Keratinocyte (primary cell): Measurements from ENCODE around the gene TAF1A. TPM values are rescaled to one million over a fixed set of nuclear protein-coding genes. Genes with fewer than 3 reads are reported as not detected.
A peak's percentile ranks its signal among the peaks of the same experiment; 100 is the strongest.

ENCODE experiments used
- DNase-seq: peaks from one replicate; pipeline ENCODE4 v3.0.0-alpha.2; 2011; ENCODE audit warnings: low read depth, missing footprints, low spot score
- FAIRE-seq: peaks from 2 replicates; lab custom pipeline; 2011; peaks lifted over from hg19 to GRCh38; lab: Jason Lieb, UNC
- H2AFZ ChIP-seq: 2 replicates; pipeline ENCODE4 v1.6.0; 2012; ENCODE audit warnings: low read length, control low read depth, inconsistent platforms; ENCODE audit not compliant: control insufficient read depth
- H3K27ac ChIP-seq: 2 replicates; pipeline ENCODE4 v1.5.1; 2011; ENCODE audit warnings: low read length; ENCODE audit not compliant: control insufficient read depth, insufficient read depth
- H3K27me3 ChIP-seq: 3 replicates; pipeline ENCODE4 v1.6.0; 2011; ENCODE audit warnings: low read length; ENCODE audit not compliant: control insufficient read depth, insufficient read depth; ENCODE audit errors: extremely low read depth
- H3K36me3 ChIP-seq, 2 experiments: 2 replicates in 1 of 2; 3 replicates in 1 of 2; pipeline ENCODE4 v1.5.1; 2011; ENCODE audit warnings: low read length in 2 of 2, mild to moderate bottlenecking in 1 of 2; ENCODE audit not compliant: control insufficient read depth in 2 of 2, insufficient read depth in 2 of 2; ENCODE audit errors: extremely low read depth in 1 of 2
- H3K4me1 ChIP-seq: 3 replicates; pipeline ENCODE4 v1.5.1; 2011; ENCODE audit warnings: low read length; ENCODE audit not compliant: control insufficient read depth, insufficient read depth; ENCODE audit errors: extremely low read depth
- H3K4me2 ChIP-seq: 3 replicates; pipeline ENCODE4 v1.6.0; 2011; ENCODE audit warnings: low read depth, low read length; ENCODE audit not compliant: control insufficient read depth, insufficient read depth; ENCODE audit errors: extremely low read depth
- H3K4me3 ChIP-seq, 3 experiments: fragments of 200-600 bp in 1 of 3; sonication (generic) in 1 of 3; 2 replicates in 2 of 3; 3 replicates in 1 of 3; pipeline ENCODE4 v1.5.1; 2011 to 2016; ENCODE audit warnings: low read length in 3 of 3, mild to moderate bottlenecking in 3 of 3, control low read depth in 2 of 3, inconsistent platforms in 1 of 3, low read depth in 1 of 3, mixed read lengths in 1 of 3, mixed run types in 1 of 3, moderate library complexity in 1 of 3; ENCODE audit not compliant: control insufficient read depth in 2 of 3, insufficient read depth in 2 of 3; ENCODE audit errors: extremely low read depth in 1 of 3
- H3K79me2 ChIP-seq: 2 replicates; pipeline ENCODE4 v1.6.0; 2012; ENCODE audit warnings: low read length; ENCODE audit not compliant: control insufficient read depth, insufficient read depth
- H3K9ac ChIP-seq: 3 replicates; pipeline ENCODE4 v1.6.0; 2011; ENCODE audit warnings: low read length; ENCODE audit not compliant: control insufficient read depth, insufficient read depth; ENCODE audit errors: extremely low read depth
- H3K9me1 ChIP-seq: 3 replicates; pipeline ENCODE4 v1.6.0; 2011; ENCODE audit warnings: low read length; ENCODE audit not compliant: control insufficient read depth, insufficient read depth; ENCODE audit errors: extremely low read depth
- H3K9me3 ChIP-seq: 2 replicates; pipeline ENCODE4 v1.5.1; 2012; ENCODE audit warnings: low read depth, low read length; ENCODE audit not compliant: control insufficient read depth
- H4K20me1 ChIP-seq: 3 replicates; pipeline ENCODE4 v1.6.0; 2011; ENCODE audit warnings: low read length; ENCODE audit not compliant: control insufficient read depth, insufficient read depth; ENCODE audit errors: extremely low read depth
- CTCF ChIP-seq, 3 experiments: IDR thresholded peaks in 1 of 3; conservative IDR thresholded peaks in 1 of 3; optimal IDR thresholded peaks in 1 of 3; 2 replicates in 2 of 3; 3 replicates in 1 of 3; pipeline versions ENCODE3 to v1.5.1; 2011; ENCODE audit warnings: low read length in 3 of 3, mild to moderate bottlenecking in 3 of 3, moderate library complexity in 2 of 3, control low read depth in 1 of 3, inconsistent platforms in 1 of 3; ENCODE audit not compliant: insufficient read depth in 2 of 3; ENCODE audit errors: extremely low read depth in 1 of 3
- EZH2 ChIP-seq: IDR thresholded peaks from one replicate; pipeline ENCODE4 v1.6.1; 2012; ENCODE audit warnings: inconsistent platforms, mild to moderate bottlenecking, low read length, moderate library complexity
- dilution Hi-C: fragments of 300-500 bp; cut with MboI; formaldehyde crosslinking; loops from one replicate; pipeline ENCODE4 v1.7.0; 2020; ENCODE audit warnings: low sequenced_read_pairs; ENCODE audit not compliant: extremely low pct_ligation_motif_present
- polyA minus RNA-seq, 3 experiments: library from RNA; depleted of rRNA, polyadenylated mRNA; stranded (reverse); fragments of >200 nt; gene quantifications; 1 replicate in 1 of 3; 2 replicates in 1 of 3; 3 replicates in 1 of 3; pipeline ENCODE4 v1.2.3, GENCODE V29; 2011
- polyA plus RNA-seq, 5 experiments: library from polyadenylated mRNA; depleted of rRNA in 3 of 5; stranded (reverse) in 3 of 5; stranded (forward) in 1 of 5; unstranded in 1 of 5; fragments of >200 nt; gene quantifications; 1 replicate in 1 of 5; 2 replicates in 3 of 5; 3 replicates in 1 of 5; pipeline versions ENCODE4 v1.2.1 to v1.2.3, GENCODE V29; 2011 to 2012; ENCODE audit warnings: missing spikeins in 2 of 5, low read depth in 1 of 5, low replicate concordance in 1 of 5

Gene TAF1A
- polyA plus RNA-seq (2.8 to 7.2 TPM (median 6.0 TPM) in 3 replicates), polyA minus RNA-seq (1.5 to 3.5 TPM in 2 of 3 replicates, not detected in the other)
- polyA plus RNA-seq (2011; ENCODE audit: low read depth), result 1.9 TPM
- 2.6 and 3.8 TPM in 2 replicates for polyA plus RNA-seq (2011; cell fraction: cytosol; rRNA removed)
- 7.6 and 13.4 TPM in 2 replicates for polyA plus RNA-seq (2011; cell fraction: nucleus; rRNA removed)
- polyA plus RNA-seq (2012; ENCODE audit: low replicate concordance), result 3.8 and 5.2 TPM in 2 replicates
- 0.96 TPM for polyA minus RNA-seq (2011; cell fraction: cytosol; rRNA and poly(A)+ RNA removed)
- polyA minus RNA-seq (2011; cell fraction: nucleus; rRNA and poly(A)+ RNA removed), result 4.1 and 5.2 TPM in 2 replicates

GRCh38 chr1:222589462-222590302 lies at the start of gene TAF1A:
TAF1A (minus strand) TSS chr1:222589933.
- FAIRE-seq (peak; percentile 79), DNase-seq (peak; percentile 28)
- Histone ChIP-seq H3K4me1 (peaks cover 4% of the 10 kb centered on the region), H3K79me2 (peaks cover 18% of the 10 kb centered on the region), H3K9me3 (no peaks in the 10 kb centered on the region), H3K4me3 (peak within 1 kb of the TSS; percentile 58 to 95 (median 89)), H2AFZ (peak within 1 kb of the TSS; percentile 88), H3K9ac (peak within 1 kb of the TSS; percentile 82), H4K20me1 (no peaks in the 10 kb centered on the region), H3K36me3 (peaks cover 0 to 2% of the 10 kb centered on the region in 2 experiments), H3K9me1 (no peaks in the 10 kb centered on the region), H3K27me3 (no peaks in the 10 kb centered on the region), H3K4me2 (peak within 1 kb of the TSS; percentile 79), H3K27ac (peak within 1 kb of the TSS; percentile 84)
- dilution Hi-C loops, result no loop called here
- no peak for TF ChIP-seq EZH2
- no peak for TF ChIP-seq CTCF (optimal IDR thresholded peaks at IDR 0.05 in 1 of 3, IDR thresholded peaks at IDR 0.05 in 1 of 3, conservative IDR thresholded peaks at IDR 0.05 in 1 of 3; ENCODE audit: extremely low read depth in 1 of 3, insufficient read depth in 2 of 3, low read length in 3 of 3)

GRCh38 chr1:222634180-222635013 lies 44.7 kb upstream of the TAF1A start:
- Histone ChIP-seq H3K79me2 (no peaks in the 10 kb centered on the region), H4K20me1 (no peaks in the 10 kb centered on the region), H3K27me3 (no peaks in the 10 kb centered on the region), H3K9me3 (no peaks in the 10 kb centered on the region), H3K4me1 (no peaks in the 10 kb centered on the region), H3K9ac (no peak overlapping the region), H3K4me2 (no peak overlapping the region), H3K9me1 (no peaks in the 10 kb centered on the region), H3K4me3 (no peak overlapping the region), H3K36me3 (peaks cover 4 to 8% of the 10 kb centered on the region in 2 experiments), H3K27ac (no peak overlapping the region), H2AFZ (no peak overlapping the region)
- FAIRE-seq (peak; percentile 60), DNase-seq (peak; percentile 78)
- dilution Hi-C loops, result no loop called here
- TF ChIP-seq CTCF (optimal IDR thresholded peaks at IDR 0.05 in 1 of 3, IDR thresholded peaks at IDR 0.05 in 1 of 3, conservative IDR thresholded peaks at IDR 0.05 in 1 of 3; ENCODE audit: extremely low read depth in 1 of 3, insufficient read depth in 2 of 3, low read length in 3 of 3) (peak; percentile 25 to 80 (median 69)), EZH2 (no peak)
